ENCODE results near the gene CCDC122.

- TF ChIP-seq JUND (IDR thresholded peaks at IDR 0.05; ENCODE audit: low read depth, low read length) (no peak), POLR2AphosphoS5 (IDR thresholded peaks at IDR 0.05; ENCODE audit: low read length) (no peak), CTCF (IDR thresholded peaks at IDR 0.05 in 2 of 3, conservative IDR thresholded peaks at IDR 0.05 in 1 of 3; ENCODE audit: control insufficient read depth in 2 of 3, extremely low read depth in 1 of 3, insufficient read depth in 1 of 3, low read depth in 3 of 3, low read length in 3 of 3) (no peak), RCOR1 (conservative IDR thresholded peaks at IDR 0.05; ENCODE audit: low read depth, low read length) (no peak)
Observed at GRCh38 chr13:43865892-43866291, 13.6 kb downstream of the CCDC122 start.
